H9 (cell line): ENCODE results near the gene DPYSL3. TPM values are rescaled to one million over a fixed set of nuclear protein-coding genes. Genes with fewer than 3 reads are reported as not detected.

Source experiments
- DNase-seq: peaks from one replicate; pipeline ENCODE4 v3.0.0-alpha.2; 2017
- H2AFZ ChIP-seq: one replicate; pipeline ENCODE4 v1.6.1; 2013; ENCODE audit warnings: mild to moderate bottlenecking, low read length, control low read depth, moderate library complexity
- H2AK5ac ChIP-seq: 2 replicates; pipeline ENCODE4 v1.6.1; 2013; ENCODE audit warnings: low read length, control low read depth, mixed read lengths; ENCODE audit not compliant: insufficient read length
- H2BK120ac ChIP-seq: one replicate; pipeline ENCODE4 v1.6.1; 2013; ENCODE audit warnings: low read depth, mild to moderate bottlenecking, low read length, control low read depth, inconsistent platforms; ENCODE audit not compliant: poor library complexity, severe bottlenecking
- H2BK12ac ChIP-seq: 2 replicates; pipeline ENCODE4 v1.6.1; 2013; ENCODE audit warnings: low read length, control low read depth, mixed read lengths, low read depth; ENCODE audit not compliant: insufficient read length
- H2BK15ac ChIP-seq: 2 replicates; pipeline ENCODE4 v1.6.1; 2013; ENCODE audit warnings: low read depth, low read length, control low read depth
- H2BK20ac ChIP-seq: one replicate; pipeline ENCODE4 v1.6.1; 2013; ENCODE audit warnings: low read depth, mild to moderate bottlenecking, low read length, control low read depth, inconsistent platforms; ENCODE audit not compliant: poor library complexity, severe bottlenecking
- H2BK5ac ChIP-seq: 2 replicates; pipeline ENCODE4 v1.6.1; 2013; ENCODE audit warnings: low read length, control low read depth, mixed read lengths; ENCODE audit not compliant: insufficient read length
- H3K14ac ChIP-seq: 2 replicates; pipeline ENCODE4 v1.6.1; 2013; ENCODE audit warnings: low read length, control low read depth; ENCODE audit not compliant: insufficient read depth
- H3K18ac ChIP-seq: 2 replicates; pipeline ENCODE4 v1.6.1; 2013; ENCODE audit warnings: low read depth, mild to moderate bottlenecking, mixed read lengths, low read length, control low read depth; ENCODE audit not compliant: insufficient read length
- H3K23ac ChIP-seq: 2 replicates; pipeline ENCODE4 v1.6.1; 2013; ENCODE audit warnings: low read length, control low read depth, mixed read lengths, low read depth; ENCODE audit not compliant: insufficient read length
- H3K23me2 ChIP-seq: 2 replicates; pipeline ENCODE4 v1.6.1; 2013; ENCODE audit warnings: low read depth, mild to moderate bottlenecking, mixed read lengths, low read length, control low read depth; ENCODE audit not compliant: insufficient read length, poor library complexity, severe bottlenecking
- H3K27ac ChIP-seq: 2 replicates; pipeline ENCODE4 v1.5.1; 2013; ENCODE audit warnings: low read length, control low read depth, mixed read lengths, low read depth; ENCODE audit not compliant: insufficient read length
- H3K27me3 ChIP-seq: 2 replicates; pipeline ENCODE4 v1.6.1; 2013; ENCODE audit warnings: low read length, control low read depth, inconsistent platforms; ENCODE audit not compliant: insufficient read depth
- H3K4ac ChIP-seq: 2 replicates; pipeline ENCODE4 v1.6.1; 2013; ENCODE audit warnings: low read depth, mild to moderate bottlenecking, control low read depth, inconsistent platforms, low read length, moderate library complexity
- H3K4me1 ChIP-seq: 2 replicates; pipeline ENCODE4 v1.6.1; 2013; ENCODE audit warnings: low read length, control low read depth, inconsistent platforms; ENCODE audit not compliant: insufficient read depth
- H3K4me2 ChIP-seq: 2 replicates; pipeline ENCODE4 v1.6.1; 2013; ENCODE audit warnings: low read length, control low read depth, mixed read lengths; ENCODE audit not compliant: insufficient read length, insufficient read depth
- H3K56ac ChIP-seq: 2 replicates; pipeline ENCODE4 v1.6.1; 2013; ENCODE audit warnings: low read depth, mild to moderate bottlenecking, mixed read lengths, low read length, control low read depth; ENCODE audit not compliant: insufficient read length
- H3K79me1 ChIP-seq: 2 replicates; pipeline ENCODE4 v1.6.1; 2013; ENCODE audit warnings: low read depth, mild to moderate bottlenecking, moderate library complexity, low read length, control low read depth, inconsistent platforms; ENCODE audit not compliant: insufficient read depth, poor library complexity, severe bottlenecking
- H3K79me2 ChIP-seq: 2 replicates; pipeline ENCODE4 v1.6.1; 2013; ENCODE audit warnings: low read length, control low read depth, inconsistent platforms; ENCODE audit not compliant: insufficient read depth
- H3K9ac ChIP-seq: 2 replicates; pipeline ENCODE4 v1.6.1; 2013; ENCODE audit warnings: low read length, control low read depth, mixed read lengths; ENCODE audit not compliant: insufficient read length; ENCODE audit errors: extremely low read depth
- H3K9me3 ChIP-seq: one replicate; pipeline ENCODE4 v1.6.1; 2013; ENCODE audit warnings: low read depth, low read length, inconsistent platforms; ENCODE audit not compliant: control insufficient read depth
- H3T11ph ChIP-seq: one replicate; pipeline ENCODE4 v1.6.1; 2013; ENCODE audit warnings: mild to moderate bottlenecking, low read length, control low read depth, inconsistent platforms
- H4K20me1 ChIP-seq: one replicate; pipeline ENCODE4 v1.6.1; 2013; ENCODE audit not compliant: control insufficient read depth, insufficient read length, insufficient read depth
- H4K5ac ChIP-seq: 2 replicates; pipeline ENCODE4 v1.6.1; 2013; ENCODE audit warnings: low read depth, mild to moderate bottlenecking, mixed read lengths, low read length, control low read depth; ENCODE audit not compliant: insufficient read length
- H4K8ac ChIP-seq: replicated peaks from 2 replicates; pipeline ENCODE4 v1.6.1; 2013; ENCODE audit warnings: low read length, control low read depth, mixed read lengths, low read depth; ENCODE audit not compliant: insufficient read length
- H4K91ac ChIP-seq: 2 replicates; pipeline ENCODE4 v1.6.1; 2013; ENCODE audit warnings: low read depth, mild to moderate bottlenecking, moderate library complexity, mixed read lengths, low read length, control low read depth; ENCODE audit not compliant: insufficient read length
- H3K27ac Mint-ChIP-seq, 3 experiments: 2 replicates in 2 of 3; 3 replicates in 1 of 3; pipeline ENCODE4 v1.8.0; 2020 to 2021; ENCODE audit warnings: mixed read lengths in 3 of 3, mild to moderate bottlenecking in 1 of 3, moderate library complexity in 1 of 3
- H3K27me3 Mint-ChIP-seq: 2 replicates; pipeline ENCODE4 v1.8.0; 2021; ENCODE audit warnings: low read depth, mild to moderate bottlenecking, moderate library complexity, mixed read lengths
- H3K36me3 Mint-ChIP-seq, 3 experiments: 2 replicates in 2 of 3; 3 replicates in 1 of 3; pipeline ENCODE4 v1.8.0; 2020 to 2021; ENCODE audit warnings: low read depth in 3 of 3, mixed read lengths in 3 of 3; ENCODE audit not compliant: insufficient read depth in 1 of 3
- H3K4me1 Mint-ChIP-seq, 2 experiments: 2 replicates each; pipeline ENCODE4 v1.8.0; 2020; ENCODE audit warnings: mixed read lengths in 2 of 2
- H3K4me3 Mint-ChIP-seq, 2 experiments: 2 replicates in 1 of 2; 3 replicates in 1 of 2; pipeline ENCODE4 v1.8.0; 2020 to 2021; ENCODE audit warnings: mild to moderate bottlenecking in 2 of 2, mixed read lengths in 2 of 2, moderate library complexity in 1 of 2
- H3K9me3 Mint-ChIP-seq, 2 experiments: 2 replicates in 1 of 2; 3 replicates in 1 of 2; pipeline ENCODE4 v1.8.0; 2020; ENCODE audit warnings: mild to moderate bottlenecking in 2 of 2, mixed read lengths in 2 of 2, moderate library complexity in 1 of 2
- CTCF ChIP-seq: fragments of 200-600 bp; sonication (generic); conservative IDR thresholded peaks from 3 replicates; pipeline ENCODE4 v1.8.0; 2021; ENCODE audit warnings: antibody characterized with exemption, mild to moderate bottlenecking
- WGBS: extraction: QIAGEN DNeasy Blood & Tissue Kit; methylation state at CpG from one replicate; pipeline ENCODE4 v1.1.7; 2013; ENCODE audit warnings: missing lambda C conversion rate, low lambda C conversion rate, mixed read lengths; ENCODE audit not compliant: insufficient read length; ENCODE audit errors: extremely low coverage; 5-methylcytosine and 5-hydroxymethylcytosine counted together
- total RNA-seq: library from RNA; stranded (reverse); gene quantifications from 2 replicates; pipeline ENCODE4 v1.2.1, GENCODE V29; 2021

The DPYSL3 gene
- total RNA-seq, 1 experiment from 2014 or later, result 515 TPM

DNA sequence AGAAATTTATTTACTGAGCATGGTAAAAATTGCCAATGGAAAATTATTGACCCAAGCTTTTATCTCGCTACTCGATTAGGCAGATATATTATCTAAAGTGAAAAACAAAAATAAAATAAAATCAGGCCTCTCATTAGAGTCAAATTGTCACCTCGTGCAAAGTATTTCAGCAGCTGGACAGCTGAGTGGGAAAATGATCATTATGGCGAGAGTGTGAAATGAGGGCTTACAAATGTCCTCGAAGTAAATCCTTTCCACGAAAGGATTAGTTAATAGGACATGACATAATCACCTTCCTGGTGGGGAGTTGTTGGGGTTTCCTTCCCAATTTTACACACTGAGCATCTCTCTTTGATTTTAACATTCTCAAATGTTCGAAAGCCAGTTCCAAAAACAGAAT, 5.4 kb upstream of the DPYSL3 start:
- no peak for TF ChIP-seq CTCF
- H2BK12ac ChIP-seq, result no peak overlapping the region
- H2BK15ac ChIP-seq, result no peak overlapping the region
- H3K23ac ChIP-seq, result no peak overlapping the region
- H2BK20ac ChIP-seq, result no peak overlapping the region
- H2BK5ac ChIP-seq, result no peak overlapping the region
- peaks cover 9 to 26% of the 10 kb centered on the region in 2 experiments for H3K4me1 Mint-ChIP-seq
- H4K91ac ChIP-seq, result no peak overlapping the region
- H2AK5ac ChIP-seq, result no peak overlapping the region
- no peaks in the 10 kb centered on the region for H4K20me1 ChIP-seq
- H3K9me3 Mint-ChIP-seq, result no peaks in the 10 kb centered on the region
- no peak overlapping the region for H3T11ph ChIP-seq
- H2BK120ac ChIP-seq, result no peak overlapping the region
- peaks cover 6% of the 10 kb centered on the region; the same call in 1 of the 2 replicates for H3K4me1 ChIP-seq
- WGBS, result no CpG with 5 or more reads among the region's 7 CpGs
- no peak overlapping the region for H3K9ac ChIP-seq
- peaks cover 5% of the 10 kb centered on the region; the same call in 1 of the 2 replicates for H3K27me3 ChIP-seq
- no peaks in the 10 kb centered on the region for H3K9me3 ChIP-seq
- H3K14ac ChIP-seq, result no peak overlapping the region
- no peak overlapping the region for H4K8ac ChIP-seq
- no peak overlapping the region for H3K4ac ChIP-seq
- H3K36me3 Mint-ChIP-seq, result no peaks in the 10 kb centered on the region
- peaks cover 20% of the 10 kb centered on the region for H3K27me3 Mint-ChIP-seq
- no peak overlapping the region for H3K27ac ChIP-seq
- H3K4me2 ChIP-seq, result no peak overlapping the region
- H2AFZ ChIP-seq, result no peak overlapping the region
- no peak overlapping the region for H4K5ac ChIP-seq
- DNase-seq, result no peak
- H3K18ac ChIP-seq, result no peak overlapping the region
- no peak overlapping the region for H3K4me3 Mint-ChIP-seq
- no peak overlapping the region for H3K27ac Mint-ChIP-seq
- no peaks in the 10 kb centered on the region for H3K79me2 ChIP-seq
- H3K79me1 ChIP-seq, result no peaks in the 10 kb centered on the region
- no peak overlapping the region for H3K56ac ChIP-seq
- peaks cover under 1% of the 10 kb centered on the region for H3K23me2 ChIP-seq
